AG04449 (cell line): Measurements from ENCODE around the gene ABHD15.
A peak's percentile ranks its signal among the peaks of the same experiment; 100 is the strongest.

Experiments
- CTCF ChIA-PET: fragments of 350-600 bp; formaldehyde crosslinking; extraction: SDS; loops from one replicate; lab custom pipeline; 2021; ENCODE audit warnings: antibody characterized with exemption; lab: Yijun Ruan, JAX
- POLR2A ChIA-PET: fragments of 400-600, 350-600 bp; formaldehyde crosslinking; extraction: SDS; loops from one replicate; lab custom pipeline; 2020; ENCODE audit warnings: antibody characterized with exemption, inconsistent platforms; lab: Yijun Ruan, JAX
- DNase-seq: peaks from one replicate; pipeline ENCODE4 v3.0.0-alpha.2; 2010; ENCODE audit warnings: low read depth, low spot score
- H3K4me3 ChIP-seq: 2 replicates; pipeline ENCODE4 v1.5.1; 2011; ENCODE audit warnings: low read depth, mild to moderate bottlenecking, control low read depth, low read length
- CTCF ChIP-seq: IDR thresholded peaks from one replicate; pipeline ENCODE4 v1.5.1; 2011; ENCODE audit warnings: mild to moderate bottlenecking, moderate library complexity, low read length, control low read depth, inconsistent platforms; ENCODE audit not compliant: insufficient read depth; ENCODE audit errors: missing control alignments

The ABHD15 gene

GRCh38 chr17:29595943-29596774 is 29.3 kb upstream of the ABHD15 start:
- H3K4me3 ChIP-seq, result no peak overlapping the region
- no peak for DNase-seq
- no peak for TF ChIP-seq CTCF
- ChIA-PET CTCF (interaction anchor here (1.0 to 4.3 kb wide), 4 partner anchors 15 to 226 kb away, joined by 3 to 26 read pairs (median 18); no protein-coding TSS in a partner anchor), POLR2A (no interaction called here)

- ChIA-PET CTCF (interaction anchor here (1.0 to 5.0 kb wide), 5 partner anchors 14 to 225 kb away, joined by 3 to 103 read pairs (median 26); no protein-coding TSS in a partner anchor), POLR2A (no interaction called here)
- H3K4me3 ChIP-seq, result no peak overlapping the region
- no peak for DNase-seq
- no peak for TF ChIP-seq CTCF
Measured at GRCh38 chr17:29595107-29595942, 28.5 kb upstream of the ABHD15 start.

DNA sequence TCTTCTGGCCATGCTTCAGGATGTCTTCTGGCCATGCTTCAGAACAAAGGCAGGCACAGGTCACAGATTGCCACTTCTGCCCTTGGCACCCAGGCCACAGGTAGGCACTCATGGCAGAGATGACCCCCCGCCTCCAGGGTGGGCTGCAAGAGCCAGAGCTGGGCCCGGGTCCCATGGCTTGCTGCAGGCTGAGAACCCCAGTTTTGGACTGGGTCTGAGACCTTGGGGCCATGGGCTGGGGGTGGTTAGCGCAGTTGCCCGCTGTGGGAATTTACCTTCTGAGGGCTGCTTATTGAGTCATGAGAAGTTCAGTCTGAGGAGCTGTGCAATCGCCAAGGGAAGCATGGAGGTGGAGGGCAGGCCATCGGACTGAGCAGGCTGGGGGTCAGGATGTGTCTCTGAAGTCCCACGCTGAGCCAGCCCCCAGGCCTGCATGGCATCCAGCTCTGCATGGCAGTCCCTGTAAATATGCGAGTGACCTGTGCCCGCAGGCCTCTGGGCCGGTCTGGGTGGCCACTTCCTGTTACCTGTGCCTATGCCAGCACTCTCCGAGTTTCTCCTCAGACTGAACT is 27.8 kb upstream of the ABHD15 start:
- DNase-seq, result no peak
- POLR2A ChIA-PET, result no interaction called here
- no peak for TF ChIP-seq CTCF
- CTCF ChIA-PET, result interaction anchor here (1.0 to 5.0 kb wide), 7 partner anchors 10 to 498 kb away, joined by 4 to 103 read pairs (median 7); no protein-coding TSS in a partner anchor
- H3K4me3 ChIP-seq, result peak overlapping the region; percentile 63

- CTCF ChIA-PET, result interaction anchor here (1.0 to 5.0 kb wide), 9 partner anchors 11 to 499 kb away, joined by 4 to 103 read pairs (median 16); no protein-coding TSS in a partner anchor
- H3K4me3 ChIP-seq, result peak overlapping the region; percentile 63
- TF ChIP-seq CTCF, result peak; percentile 32
- POLR2A ChIA-PET, result no interaction called here
- no peak for DNase-seq
Measured at GRCh38 chr17:29593591-29594518, 27.0 kb upstream of the ABHD15 start.

GRCh38 chr17:29592850-29593551 is 26.2 kb upstream of the ABHD15 start, which contains the start of gene ANKRD13B:
Gene ANKRD13B, plus strand, starts transcription at chr17:29593132. Its CDS starts 490 bp downstream, at chr17:29593622.
- DNase-seq, result no peak
- ChIA-PET POLR2A (no interaction called here), CTCF (interaction anchor here (0.9 to 5.0 kb wide), 22 partner anchors 8 to 500 kb away, joined by 3 to 103 read pairs (median 7); partner anchors contain the start of gene ABHD15)
- no peak for TF ChIP-seq CTCF
- H3K4me3 ChIP-seq, result peak within 1 kb of the TSS; percentile 63
